Chondrocyte (in vitro differentiated cells): ENCODE data around the gene CHSY1. TPM values are rescaled to one million over a fixed set of nuclear protein-coding genes. Genes with fewer than 3 reads are reported as not detected.

Experiments
- DNase-seq: peaks from one replicate; pipeline ENCODE4 v3.0.0; 2021; ENCODE audit warnings: mixed read lengths, low spot score
- H3K27ac Mint-ChIP-seq: one replicate; pipeline ENCODE4 v1.8.0; 2021; ENCODE audit warnings: mild to moderate bottlenecking, moderate library complexity, mixed read lengths; ENCODE audit not compliant: unreplicated experiment
- H3K27me3 Mint-ChIP-seq: 2 replicates; pipeline ENCODE4 v1.8.0; 2021; ENCODE audit warnings: low read depth, mixed read lengths
- H3K36me3 Mint-ChIP-seq: 2 replicates; pipeline ENCODE4 v1.8.0; 2021; ENCODE audit warnings: low read depth, mixed read lengths
- H3K4me1 Mint-ChIP-seq: 2 replicates; pipeline ENCODE4 v1.8.0; 2021; ENCODE audit warnings: low read depth, mild to moderate bottlenecking, mixed read lengths
- H3K4me3 Mint-ChIP-seq: one replicate; pipeline ENCODE4 v1.8.0; 2021; ENCODE audit warnings: mild to moderate bottlenecking, moderate library complexity, mixed read lengths; ENCODE audit not compliant: unreplicated experiment
- H3K9me3 Mint-ChIP-seq: 2 replicates; pipeline ENCODE4 v1.8.0; 2021; ENCODE audit warnings: low read depth, mixed read lengths
- CTCF ChIP-seq: fragments of 200-600 bp; sonication (generic); IDR thresholded peaks from 2 replicates; pipeline ENCODE4 v1.5.0; 2021; ENCODE audit warnings: antibody characterized with exemption, mild to moderate bottlenecking, moderate library complexity
- total RNA-seq: library from RNA; stranded (reverse); gene quantifications from 3 replicates; pipeline ENCODE4 v1.2.1, GENCODE V29; 2021

CHSY1 gene
- total RNA-seq, 1 donor from 2014 or later: 60.9 TPM

- Mint-ChIP-seq H3K27ac (no peak overlapping the region), H3K36me3 (no peaks in the 10 kb centered on the region), H3K27me3 (no peaks in the 10 kb centered on the region), H3K4me3 (no peak overlapping the region), H3K4me1 (peaks cover 33% of the 10 kb centered on the region), H3K9me3 (peaks cover under 1% of the 10 kb centered on the region)
- TF ChIP-seq CTCF: no peak
- DNase-seq: no peak
These were observed 93.4 kb downstream of the CHSY1 start for GRCh38 chr15:101158166-101159095.

GRCh38 chr15:101157721-101158120 lies 94.1 kb downstream of the CHSY1 start:
- no peaks in the 10 kb centered on the region for H3K36me3 Mint-ChIP-seq
- no peaks in the 10 kb centered on the region for H3K27me3 Mint-ChIP-seq
- H3K9me3 Mint-ChIP-seq: no peaks in the 10 kb centered on the region
- no peak for DNase-seq
- no peak for TF ChIP-seq CTCF
- H3K27ac Mint-ChIP-seq: no peak overlapping the region
- peaks cover 33% of the 10 kb centered on the region for H3K4me1 Mint-ChIP-seq
- H3K4me3 Mint-ChIP-seq: no peak overlapping the region

- Mint-ChIP-seq H3K27me3 (no peaks in the 10 kb centered on the region), H3K4me1 (peaks cover 33% of the 10 kb centered on the region), H3K9me3 (no peaks in the 10 kb centered on the region), H3K27ac (peak overlapping the region; percentile 60), H3K4me3 (peak overlapping the region; percentile 39), H3K36me3 (no peaks in the 10 kb centered on the region)
- TF ChIP-seq CTCF: no peak
- DNase-seq: no peak
These were observed 95.2 kb downstream of the CHSY1 start for GRCh38 chr15:101156509-101157159.

GRCh38 chr15:101156061-101156460 lies 95.8 kb downstream of the CHSY1 start:
- Mint-ChIP-seq H3K27ac (peak overlapping the region; percentile 60), H3K9me3 (no peaks in the 10 kb centered on the region), H3K4me3 (no peak overlapping the region), H3K27me3 (no peaks in the 10 kb centered on the region), H3K4me1 (peaks cover 39% of the 10 kb centered on the region), H3K36me3 (no peaks in the 10 kb centered on the region)
- no peak for TF ChIP-seq CTCF
- DNase-seq: no peak

GRCh38 chr15:101153801-101154656 lies 97.8 kb downstream of the CHSY1 start:
- Mint-ChIP-seq H3K4me3 (no peak overlapping the region), H3K4me1 (peaks cover 26% of the 10 kb centered on the region), H3K36me3 (no peaks in the 10 kb centered on the region), H3K27ac (no peak overlapping the region), H3K27me3 (no peaks in the 10 kb centered on the region), H3K9me3 (no peaks in the 10 kb centered on the region)
- no peak for DNase-seq
- no peak for TF ChIP-seq CTCF
